Caco-2 (cell line): Measurements from ENCODE around the gene GPR139. TPM values are rescaled to one million over a fixed set of nuclear protein-coding genes. Genes with fewer than 3 reads are reported as not detected.

Experiments
- BruUV-seq: library from RNA; stranded (reverse); fragments of 400-500 nt; replicated peaks from 2 replicates; lab custom pipeline; 2021; lab: Mats Ljungman, UMichigan
- CTCF ChIA-PET: fragments of 300-600 bp; sonication (Branson Sonifier 250); formaldehyde crosslinking; loops from one replicate; lab custom pipeline; 2022; ENCODE audit warnings: antibody characterized with exemption; lab: Charles Lee
- POLR2A ChIA-PET: fragments of 300-600 bp; sonication (Branson Sonifier 250); formaldehyde crosslinking; loops from one replicate; lab custom pipeline; 2022; ENCODE audit warnings: antibody characterized with exemption; lab: Charles Lee
- DNase-seq, 2 experiments: peaks; one replicate each; pipeline versions ENCODE4 v3.0.0 to v3.0.0-alpha.2; 2020 to 2022
- H3K27me3 ChIP-seq: replicated peaks from 2 replicates; pipeline ENCODE4 v1.6.0; 2011; ENCODE audit warnings: low read length; ENCODE audit not compliant: control insufficient read depth, insufficient read depth
- H3K36me3 ChIP-seq: 2 replicates; pipeline ENCODE4 v1.5.1; 2011; ENCODE audit warnings: low read length; ENCODE audit not compliant: control insufficient read depth, insufficient read depth
- H3K4me1 ChIP-seq: fragments of 250-450 bp; sonication (Bioruptor Pico); 2 replicates; pipeline ENCODE4 v1.5.1; 2020; ENCODE audit warnings: mild to moderate bottlenecking
- H3K4me3 ChIP-seq: 2 replicates; pipeline ENCODE4 v1.5.1; 2011; ENCODE audit warnings: low read depth, mild to moderate bottlenecking, control low read depth, low read length
- H3K9me3 ChIP-seq: fragments of 250-450 bp; sonication (Bioruptor Pico); 2 replicates; pipeline ENCODE4 v1.5.1; 2020; ENCODE audit warnings: mild to moderate bottlenecking, moderate library complexity
- H3K27ac Mint-ChIP-seq: one replicate; pipeline ENCODE4 v1.8.0; 2022; ENCODE audit warnings: mixed read lengths; ENCODE audit not compliant: unreplicated experiment
- H3K27me3 Mint-ChIP-seq: one replicate; pipeline ENCODE4 v1.8.0; 2022; ENCODE audit warnings: mixed read lengths; ENCODE audit not compliant: insufficient read depth, unreplicated experiment
- H3K36me3 Mint-ChIP-seq: one replicate; pipeline ENCODE4 v1.8.0; 2022; ENCODE audit warnings: mild to moderate bottlenecking, mixed read lengths; ENCODE audit not compliant: insufficient read depth, unreplicated experiment
- H3K4me1 Mint-ChIP-seq: one replicate; pipeline ENCODE4 v1.8.0; 2022; ENCODE audit warnings: low read depth, mixed read lengths; ENCODE audit not compliant: unreplicated experiment
- H3K4me3 Mint-ChIP-seq: one replicate; pipeline ENCODE4 v1.8.0; 2022; ENCODE audit warnings: mild to moderate bottlenecking, moderate library complexity, mixed read lengths; ENCODE audit not compliant: unreplicated experiment
- H3K9me3 Mint-ChIP-seq: one replicate; pipeline ENCODE4 v1.8.0; 2022; ENCODE audit warnings: mixed read lengths; ENCODE audit not compliant: unreplicated experiment
- intact Hi-C: fragments of 100-400 bp; cut with micrococcal nuclease; formaldehyde crosslinking; loops from one replicate; pipeline ENCODE4 v1.10.0; 2022; ENCODE audit not compliant: unreplicated experiment
- total RNA-seq: library from RNA; stranded (reverse); gene quantifications from 2 replicates; pipeline ENCODE4 v1.2.3, GENCODE V29; 2022
- TF ChIP-seq, protein P1 (sequence below), 2 experiments: fragments of 200-600 bp in 1 of 2; IDR thresholded peaks; 1 replicate in 1 of 2; 2 replicates in 1 of 2; pipeline versions ENCODE4 v1.5.1 to v1.8.0; 2011 to 2022; ENCODE audit warnings: antibody characterized with exemption in 1 of 2, control low read depth in 1 of 2, inconsistent platforms in 1 of 2, low read depth in 1 of 2, low read length in 1 of 2, mild to moderate bottlenecking in 1 of 2, moderate library complexity in 1 of 2; ENCODE audit not compliant: insufficient read depth in 1 of 2, severe bottlenecking in 1 of 2, unreplicated experiment in 1 of 2

GPR139 gene
- total RNA-seq, 1 experiment from 2014 or later, result not detected

DNA sequence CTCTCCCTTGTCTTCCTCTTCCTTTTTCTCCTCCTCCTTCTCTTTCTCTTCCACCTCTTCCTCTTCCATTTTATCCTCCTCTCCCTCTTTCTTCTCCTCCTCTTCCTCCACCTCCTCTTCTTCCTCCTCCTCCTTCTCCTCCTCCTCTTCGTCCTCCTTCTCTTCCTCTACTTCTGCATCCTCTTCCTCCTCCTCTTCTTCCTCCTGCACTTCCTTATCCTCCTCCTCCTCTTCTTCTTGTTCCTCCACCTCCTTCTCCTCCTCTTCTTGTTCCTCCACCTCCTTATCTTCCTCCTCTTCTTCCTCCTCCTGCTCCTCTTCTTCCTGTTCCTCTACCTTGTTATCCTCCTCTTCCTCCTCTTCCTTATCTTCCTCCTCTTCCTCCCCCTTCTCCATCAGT lies 28.8 kb upstream of the GPR139 start:
- TF ChIP-seq, protein P1, sequence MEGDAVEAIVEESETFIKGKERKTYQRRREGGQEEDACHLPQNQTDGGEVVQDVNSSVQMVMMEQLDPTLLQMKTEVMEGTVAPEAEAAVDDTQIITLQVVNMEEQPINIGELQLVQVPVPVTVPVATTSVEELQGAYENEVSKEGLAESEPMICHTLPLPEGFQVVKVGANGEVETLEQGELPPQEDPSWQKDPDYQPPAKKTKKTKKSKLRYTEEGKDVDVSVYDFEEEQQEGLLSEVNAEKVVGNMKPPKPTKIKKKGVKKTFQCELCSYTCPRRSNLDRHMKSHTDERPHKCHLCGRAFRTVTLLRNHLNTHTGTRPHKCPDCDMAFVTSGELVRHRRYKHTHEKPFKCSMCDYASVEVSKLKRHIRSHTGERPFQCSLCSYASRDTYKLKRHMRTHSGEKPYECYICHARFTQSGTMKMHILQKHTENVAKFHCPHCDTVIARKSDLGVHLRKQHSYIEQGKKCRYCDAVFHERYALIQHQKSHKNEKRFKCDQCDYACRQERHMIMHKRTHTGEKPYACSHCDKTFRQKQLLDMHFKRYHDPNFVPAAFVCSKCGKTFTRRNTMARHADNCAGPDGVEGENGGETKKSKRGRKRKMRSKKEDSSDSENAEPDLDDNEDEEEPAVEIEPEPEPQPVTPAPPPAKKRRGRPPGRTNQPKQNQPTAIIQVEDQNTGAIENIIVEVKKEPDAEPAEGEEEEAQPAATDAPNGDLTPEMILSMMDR (IDR thresholded peaks at IDR 0.05; ENCODE audit: insufficient read depth in 1 of 2, low read depth in 1 of 2, low read length in 1 of 2, severe bottlenecking in 1 of 2, unreplicated experiment in 1 of 2), result no peak
- no peaks in the 10 kb centered on the region; the same call in 1 of the 2 replicates for H3K27me3 ChIP-seq
- intact Hi-C loops, result no loop called here
- H3K4me3 ChIP-seq, result no peak overlapping the region
- Mint-ChIP-seq H3K27ac (no peak overlapping the region), H3K9me3 (no peaks in the 10 kb centered on the region), H3K4me3 (no peak overlapping the region), H3K4me1 (no peaks in the 10 kb centered on the region), H3K27me3 (peaks cover 10% of the 10 kb centered on the region), H3K36me3 (no peaks in the 10 kb centered on the region)
- no peaks in the 10 kb centered on the region for H3K9me3 ChIP-seq
- no TSS peak for BruUV-seq
- ChIA-PET POLR2A (no interaction called here), CTCF (no interaction called here)
- no peak for DNase-seq
- no peaks in the 10 kb centered on the region for H3K4me1 ChIP-seq
- no peaks in the 10 kb centered on the region for H3K36me3 ChIP-seq

DNA sequence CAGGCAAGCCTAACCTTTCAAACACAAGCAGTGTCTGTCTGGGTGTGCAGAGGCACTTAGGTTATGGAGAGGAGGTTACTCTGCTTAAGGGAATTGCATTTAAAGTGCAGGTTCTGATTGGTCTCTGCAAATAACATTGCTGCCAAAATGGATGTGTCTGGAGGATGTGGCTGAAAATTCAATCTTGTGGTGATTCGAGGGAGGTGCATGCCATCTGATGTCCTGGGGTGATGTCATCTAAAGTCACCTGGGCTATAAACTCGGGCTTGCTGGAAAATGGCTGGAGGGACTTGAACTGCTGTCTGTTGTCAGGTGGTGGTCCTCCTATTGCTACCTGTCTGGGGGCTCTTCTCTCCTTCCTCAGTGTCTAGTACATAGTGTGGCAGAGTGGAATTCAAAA lies 28.3 kb upstream of the GPR139 start:
- H3K27me3 ChIP-seq, result no peaks in the 10 kb centered on the region; the same call in 1 of the 2 replicates
- CTCF ChIA-PET, result no interaction called here

DNA sequence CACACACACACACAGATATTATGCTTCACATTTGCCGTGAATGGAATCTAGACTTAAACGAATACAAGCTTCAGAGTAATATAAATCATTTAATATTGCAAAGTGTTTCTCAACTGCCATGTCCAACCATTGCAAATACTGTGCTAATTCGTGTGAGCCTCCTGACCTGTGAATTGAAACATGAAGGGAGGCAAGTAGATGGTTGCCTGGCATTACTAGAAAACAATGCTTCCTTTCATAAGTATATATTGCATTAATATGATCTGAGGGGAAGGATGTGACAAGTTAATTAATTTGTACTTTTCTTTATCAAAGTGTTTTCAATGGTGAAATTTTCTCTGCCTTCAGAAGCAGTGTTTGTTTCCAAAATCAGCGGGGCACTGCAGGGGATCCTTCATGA lies 25.7 kb upstream of the GPR139 start:
- Mint-ChIP-seq H3K4me3 (no peak overlapping the region), H3K27me3 (peaks cover 13% of the 10 kb centered on the region), H3K36me3 (no peaks in the 10 kb centered on the region), H3K9me3 (no peaks in the 10 kb centered on the region), H3K4me1 (no peaks in the 10 kb centered on the region), H3K27ac (no peak overlapping the region)
- CTCF ChIA-PET, result interaction anchor here (0.7 kb wide), 1 partner anchor 63 kb away, joined by 3 read pairs; no protein-coding TSS in a partner anchor
- Histone ChIP-seq H3K4me3 (no peak overlapping the region), H3K27me3 (no peaks in the 10 kb centered on the region), H3K9me3 (no peaks in the 10 kb centered on the region), H3K36me3 (no peaks in the 10 kb centered on the region), H3K4me1 (no peaks in the 10 kb centered on the region)
- POLR2A ChIA-PET, result no interaction called here
- no TSS peak for BruUV-seq
- TF ChIP-seq, protein P1 (IDR thresholded peaks at IDR 0.05; ENCODE audit: insufficient read depth in 1 of 2, low read depth in 1 of 2, low read length in 1 of 2, severe bottlenecking in 1 of 2, unreplicated experiment in 1 of 2), result no peak
- no peak for DNase-seq
- intact Hi-C loops, result no loop called here

More for the DNA sequence above, 28.3 kb upstream of the GPR139 start:
- no TSS peak for BruUV-seq
- H3K4me3 ChIP-seq, result no peak overlapping the region
- Mint-ChIP-seq H3K27ac (no peak overlapping the region), H3K27me3 (peaks cover 13% of the 10 kb centered on the region), H3K4me1 (no peaks in the 10 kb centered on the region), H3K36me3 (no peaks in the 10 kb centered on the region), H3K9me3 (no peaks in the 10 kb centered on the region), H3K4me3 (no peak overlapping the region)
- no peaks in the 10 kb centered on the region for H3K36me3 ChIP-seq
- no peak for DNase-seq
- POLR2A ChIA-PET, result no interaction called here
- H3K4me1 ChIP-seq, result no peaks in the 10 kb centered on the region
- TF ChIP-seq, protein P1 (IDR thresholded peaks at IDR 0.05; ENCODE audit: insufficient read depth in 1 of 2, low read depth in 1 of 2, low read length in 1 of 2, severe bottlenecking in 1 of 2, unreplicated experiment in 1 of 2), result no peak
- intact Hi-C loops, result no loop called here
- no peaks in the 10 kb centered on the region for H3K9me3 ChIP-seq
